Suprapubic skin (tissue), 4 donors: ENCODE results near the gene ORMDL2. TPM values are rescaled to one million over a fixed set of nuclear protein-coding genes. Genes with fewer than 3 reads are reported as not detected.
A peak's percentile ranks its signal among the peaks of the same experiment; 100 is the strongest.
"Not testable (repeated sequence)": the region's sequence is repeated elsewhere in the genome, so short reads cannot be mapped to it uniquely, and the experiment has no call there.

Experiments
- DNase-seq, 2 donors: peaks; one replicate each; pipeline ENCODE4 v3.0.0-alpha.2; 2019; ENCODE audit warnings: low spot score in 2 of 2
- H3K27ac ChIP-seq: fragments of 200-600 bp; sonication (generic); one replicate; pipeline ENCODE4 v1.5.1; 2019
- H3K27me3 ChIP-seq: fragments of 200-600 bp; sonication (generic); one replicate; pipeline ENCODE4 v1.5.1; 2019
- H3K36me3 ChIP-seq: fragments of 200-600 bp; sonication (generic); one replicate; pipeline ENCODE4 v1.5.1; 2019
- H3K4me1 ChIP-seq: fragments of 200-600 bp; sonication (generic); one replicate; pipeline ENCODE4 v1.5.1; 2019
- H3K4me3 ChIP-seq: fragments of 200-600 bp; sonication (generic); one replicate; pipeline ENCODE4 v1.5.1; 2019; ENCODE audit warnings: mild to moderate bottlenecking
- H3K9me3 ChIP-seq: fragments of 200-600 bp; sonication (generic); one replicate; pipeline ENCODE4 v1.5.1; 2019
- CTCF ChIP-seq, 2 donors: fragments of 200-600 bp in 1 of 2; fragments of 450-650 bp in 1 of 2; sonication (generic) in 1 of 2; IDR thresholded peaks; one replicate each; pipeline ENCODE4 v1.5.1; 2016 to 2019; ENCODE audit warnings: antibody characterized with exemption in 2 of 2, mild to moderate bottlenecking in 1 of 2, moderate library complexity in 1 of 2
- EP300 ChIP-seq: sonication (generic); formaldehyde crosslinking; IDR thresholded peaks from one replicate; pipeline ENCODE4 v1.6.1; 2017; ENCODE audit warnings: antibody characterized with exemption
- POLR2A ChIP-seq, 2 donors: fragments of 450-650 bp; IDR thresholded peaks; one replicate each; pipeline ENCODE4 v1.6.1; 2017; ENCODE audit warnings: antibody characterized with exemption in 2 of 2, mild to moderate bottlenecking in 2 of 2, moderate library complexity in 2 of 2
- POLR2AphosphoS5 ChIP-seq, 3 donors: sonication (generic); formaldehyde crosslinking; IDR thresholded peaks; one replicate each; pipeline ENCODE4 v1.6.1; 2017; ENCODE audit warnings: antibody characterized with exemption in 3 of 3
- WGBS: methylation state at CpG from one replicate; pipeline ENCODE4 v1.1.5; 2018; 5-methylcytosine and 5-hydroxymethylcytosine counted together
- total RNA-seq, 4 donors: library from RNA; depleted of rRNA; stranded (reverse); fragments of >200 nt; gene quantifications; one replicate each; pipeline ENCODE4 v1.1.0, GENCODE V29; 2016

Gene ORMDL2
- total RNA-seq, 4 donors from 2014 or later: 8.6 to 22.8 (median 18.2) TPM

GRCh38 chr12:55861396-55861795, 43.6 kb downstream of the ORMDL2 start:
- WGBS: 91% methylated on average over 8 of the region's 8 CpGs
- H3K36me3 ChIP-seq: no peaks in the 10 kb centered on the region

GRCh38 chr12:55861871-55862270, 44.0 kb downstream of the ORMDL2 start:
- no peaks in the 10 kb centered on the region for H3K36me3 ChIP-seq
- 88% methylated on average over 3 of the region's 3 CpGs for WGBS

More at GRCh38 chr12:55861396-55861795, 43.6 kb downstream of the ORMDL2 start:
- Histone ChIP-seq H3K4me3 (no peak overlapping the region), H3K27ac (no peak overlapping the region), H3K9me3 (peaks cover 3% of the 10 kb centered on the region), H3K4me1 (no peaks in the 10 kb centered on the region), H3K27me3 (no peaks in the 10 kb centered on the region)
- no peak for TF ChIP-seq POLR2AphosphoS5 (IDR thresholded peaks at IDR 0.05)
- DNase-seq: peak in 1 of 2 donors; percentile 19

GRCh38 chr12:55862286-55862685, 44.4 kb downstream of the ORMDL2 start:
- H3K36me3 ChIP-seq: no peaks in the 10 kb centered on the region
- TF ChIP-seq EP300 (no peak), POLR2AphosphoS5 (IDR thresholded peaks at IDR 0.05) (no peak), CTCF (IDR thresholded peaks at IDR 0.05) (no peak), POLR2A (IDR thresholded peaks at IDR 0.05) (no peak)
- no peaks in the 10 kb centered on the region for H3K27me3 ChIP-seq
- H3K4me3 ChIP-seq: no peak overlapping the region
- DNase-seq: peak in 1 of 2 donors; percentile 10
- H3K4me1 ChIP-seq: no peaks in the 10 kb centered on the region
- no peak overlapping the region for H3K27ac ChIP-seq
- peaks cover 3% of the 10 kb centered on the region for H3K9me3 ChIP-seq

More at GRCh38 chr12:55861871-55862270, 44.0 kb downstream of the ORMDL2 start:
- Histone ChIP-seq H3K4me1 (no peaks in the 10 kb centered on the region), H3K9me3 (peaks cover 3% of the 10 kb centered on the region), H3K27ac (no peak overlapping the region), H3K27me3 (no peaks in the 10 kb centered on the region), H3K4me3 (no peak overlapping the region)
- DNase-seq: no peak
- no peak for TF ChIP-seq POLR2AphosphoS5 (IDR thresholded peaks at IDR 0.05)
- TF ChIP-seq EP300: no peak
- TF ChIP-seq CTCF (IDR thresholded peaks at IDR 0.05): no peak
- no peak for TF ChIP-seq POLR2A (IDR thresholded peaks at IDR 0.05)

- H3K27ac ChIP-seq, H3K4me1 ChIP-seq, H3K9me3 ChIP-seq, H3K27me3 ChIP-seq, H3K4me3 ChIP-seq, H3K36me3 ChIP-seq: not testable (repeated sequence)
- DNase-seq: peak in 1 of 2 donors; percentile 34
- WGBS: 97% methylated on average over 13 of the region's 13 CpGs
Measured at GRCh38 chr12:55862931-55863330, 45.1 kb downstream of the ORMDL2 start.

- Histone ChIP-seq H3K9me3 (peaks cover 3% of the 10 kb centered on the region), H3K27ac (no peak overlapping the region), H3K4me1 (no peaks in the 10 kb centered on the region), H3K4me3 (no peak overlapping the region), H3K27me3 (no peaks in the 10 kb centered on the region), H3K36me3 (no peaks in the 10 kb centered on the region)
- TF ChIP-seq EP300 (no peak), POLR2A (IDR thresholded peaks at IDR 0.05) (no peak), CTCF (IDR thresholded peaks at IDR 0.05) (no peak), POLR2AphosphoS5 (IDR thresholded peaks at IDR 0.05) (no peak)
- DNase-seq: peak in 1 of 2 donors; percentile 19
- WGBS: 91% methylated on average over 2 of the region's 2 CpGs
Measured at GRCh38 chr12:55865327-55865726, 47.5 kb downstream of the ORMDL2 start.

GRCh38 chr12:55866454-55867004, 48.7 kb downstream of the ORMDL2 start:
- WGBS: 82% methylated on average over 3 of the region's 3 CpGs
- not testable (repeated sequence) for DNase-seq, H3K9me3 ChIP-seq, H3K27ac ChIP-seq, H3K4me3 ChIP-seq, H3K27me3 ChIP-seq, H3K36me3 ChIP-seq, H3K4me1 ChIP-seq

Other genes starting within 250 kb of the ORMDL2 start
- not detected for gene OR2AP1, start 245.6 kb upstream of the ORMDL2 start, total RNA-seq
- not detected for gene OR10P1, start 181.1 kb upstream of the ORMDL2 start, total RNA-seq
- gene ITGA7, start 110.1 kb upstream of the ORMDL2 start, total RNA-seq: 10 to 100 TPM in 3 of 4 donors, 1 to 10 TPM in 1; 9.5 to 20.6 (median 15.8) TPM
- 100 to 1,000 TPM in 3 of 4 donors, 10 to 100 TPM in 1; 92.7 to 166 (median 139) TPM for gene BLOC1S1, start 102.0 kb upstream of the ORMDL2 start, total RNA-seq
- gene RDH5, start 97.6 kb upstream of the ORMDL2 start, total RNA-seq: 10 to 100 TPM in 2 of 4 donors, 1 to 10 TPM in 2; 5.7 to 15.3 (median 9.5) TPM
- gene CD63, start 89.0 kb upstream of the ORMDL2 start, total RNA-seq: 100 to 1,000 TPM; 176 to 303 (median 193) TPM
- gene GDF11, start 74.9 kb upstream of the ORMDL2 start, total RNA-seq: 1 to 10 TPM in 3 of 4 donors, under 1 TPM in 1; 0.68 to 3.8 (median 2.0) TPM
- gene SARNP, start 317 bp upstream of the ORMDL2 start, total RNA-seq: 10 to 100 TPM; 32.0 to 45.8 (median 40.1) TPM
- 10 to 100 TPM; 29.8 to 38.2 (median 36.2) TPM for gene DNAJC14, start 11.5 kb downstream of the ORMDL2 start, total RNA-seq
- gene MMP19, start 24.9 kb downstream of the ORMDL2 start, total RNA-seq: 10 to 100 TPM in 1 of 4 donors, 1 to 10 TPM in 3; 4.2 to 10.5 (median 5.5) TPM
- 10 to 100 TPM; 32.0 to 41.8 (median 37.4) TPM for gene PYM1, start 109.9 kb downstream of the ORMDL2 start, total RNA-seq
- 100 to 1,000 TPM; 185 to 556 (median 198) TPM for gene DGKA, start 113.1 kb downstream of the ORMDL2 start, total RNA-seq
- 100 to 1,000 TPM in 1 of 4 donors, 10 to 100 TPM in 3; 54.4 to 188 (median 71.7) TPM for gene PMEL, start 148.0 kb downstream of the ORMDL2 start, total RNA-seq
- 10 to 100 TPM; 18.4 to 33.2 (median 28.6) TPM for gene CDK2, start 148.8 kb downstream of the ORMDL2 start, total RNA-seq
- 100 to 1,000 TPM in 3 of 4 donors, 10 to 100 TPM in 1; 97.1 to 143 (median 114) TPM for gene RAB5B, start 156.0 kb downstream of the ORMDL2 start, total RNA-seq
- gene SUOX, start 179.2 kb downstream of the ORMDL2 start, total RNA-seq: 10 to 100 TPM; 18.7 to 25.6 (median 22.9) TPM
- gene IKZF4, start 203.0 kb downstream of the ORMDL2 start, total RNA-seq: 10 to 100 TPM in 1 of 4 donors, 1 to 10 TPM in 3; 3.2 to 10.5 (median 3.8) TPM
- 1,000 to 10,000 TPM in 2 of 4 donors, 100 to 1,000 TPM in 2; 600 to 3,046 (median 910) TPM for gene RPS26, start 223.9 kb downstream of the ORMDL2 start, total RNA-seq